Cardiac fibroblast (primary cell): Measurements from ENCODE around the gene NDUFB1.
A peak's percentile ranks its signal among the peaks of the same experiment; 100 is the strongest.

ENCODE experiments used
- DNase-seq, 2 donors: peaks; one replicate each; pipeline versions ENCODE4 v3.0.0 to v3.0.0-alpha.2; 2010; ENCODE audit warnings: low read depth in 2 of 2
- H3K4me3 ChIP-seq, 2 donors: replicated peaks in 1 of 2; 1 replicate in 1 of 2; 2 replicates in 1 of 2; pipeline ENCODE4 v1.5.1; 2011; ENCODE audit warnings: low read depth in 2 of 2, low read length in 2 of 2, mild to moderate bottlenecking in 2 of 2, moderate library complexity in 1 of 2
- TF ChIP-seq, protein P1 (sequence below): IDR thresholded peaks from one replicate; pipeline ENCODE4 v1.5.1; 2011; ENCODE audit warnings: low read depth, mild to moderate bottlenecking, low read length, inconsistent platforms

Gene NDUFB1

DNA sequence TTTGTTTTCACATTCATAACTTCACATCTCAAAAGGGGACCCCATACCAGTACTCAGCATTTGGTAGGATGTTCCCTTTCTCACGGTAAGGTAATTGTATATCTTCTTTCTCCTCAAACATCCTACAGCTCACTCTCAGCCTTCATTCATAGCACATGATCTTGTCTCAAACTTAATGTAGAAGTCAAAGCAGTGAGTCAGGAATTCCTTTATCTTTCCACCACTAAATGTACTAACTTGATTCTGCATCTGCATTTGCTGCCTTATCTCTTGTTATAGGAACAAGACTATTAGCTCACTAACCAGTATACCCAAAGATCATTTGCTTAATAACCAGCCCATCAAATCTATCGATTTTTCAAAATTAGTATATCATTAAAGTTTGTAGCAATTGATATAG lies 23.2 kb upstream of the NDUFB1 start:
- TF ChIP-seq, protein P1, sequence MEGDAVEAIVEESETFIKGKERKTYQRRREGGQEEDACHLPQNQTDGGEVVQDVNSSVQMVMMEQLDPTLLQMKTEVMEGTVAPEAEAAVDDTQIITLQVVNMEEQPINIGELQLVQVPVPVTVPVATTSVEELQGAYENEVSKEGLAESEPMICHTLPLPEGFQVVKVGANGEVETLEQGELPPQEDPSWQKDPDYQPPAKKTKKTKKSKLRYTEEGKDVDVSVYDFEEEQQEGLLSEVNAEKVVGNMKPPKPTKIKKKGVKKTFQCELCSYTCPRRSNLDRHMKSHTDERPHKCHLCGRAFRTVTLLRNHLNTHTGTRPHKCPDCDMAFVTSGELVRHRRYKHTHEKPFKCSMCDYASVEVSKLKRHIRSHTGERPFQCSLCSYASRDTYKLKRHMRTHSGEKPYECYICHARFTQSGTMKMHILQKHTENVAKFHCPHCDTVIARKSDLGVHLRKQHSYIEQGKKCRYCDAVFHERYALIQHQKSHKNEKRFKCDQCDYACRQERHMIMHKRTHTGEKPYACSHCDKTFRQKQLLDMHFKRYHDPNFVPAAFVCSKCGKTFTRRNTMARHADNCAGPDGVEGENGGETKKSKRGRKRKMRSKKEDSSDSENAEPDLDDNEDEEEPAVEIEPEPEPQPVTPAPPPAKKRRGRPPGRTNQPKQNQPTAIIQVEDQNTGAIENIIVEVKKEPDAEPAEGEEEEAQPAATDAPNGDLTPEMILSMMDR: no peak
- DNase-seq: peak; percentile 15 to 27

DNA sequence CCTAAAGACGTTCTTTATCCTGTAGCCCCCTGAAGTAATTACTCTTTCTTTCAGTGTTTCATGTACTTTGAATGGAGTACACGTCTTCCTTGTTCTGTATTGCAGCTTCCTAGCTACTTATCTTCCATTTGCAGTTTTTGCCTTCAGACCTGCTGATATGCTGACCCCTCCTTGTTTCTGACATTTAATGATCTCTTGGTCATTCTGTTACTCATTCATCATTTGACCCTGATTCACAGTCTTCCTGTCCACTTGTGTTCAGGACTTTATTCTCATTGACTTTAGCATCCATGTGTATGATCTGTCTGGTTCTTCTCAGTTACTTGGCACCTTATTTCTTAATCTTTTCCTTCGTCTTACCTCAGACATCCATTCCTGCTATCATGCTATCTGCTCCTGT lies 22.5 kb upstream of the NDUFB1 start:
- no peak for DNase-seq
- TF ChIP-seq, protein P1: no peak

More for the DNA sequence above, 23.2 kb upstream of the NDUFB1 start:
- H3K4me3 ChIP-seq: no peak overlapping the region

DNA sequence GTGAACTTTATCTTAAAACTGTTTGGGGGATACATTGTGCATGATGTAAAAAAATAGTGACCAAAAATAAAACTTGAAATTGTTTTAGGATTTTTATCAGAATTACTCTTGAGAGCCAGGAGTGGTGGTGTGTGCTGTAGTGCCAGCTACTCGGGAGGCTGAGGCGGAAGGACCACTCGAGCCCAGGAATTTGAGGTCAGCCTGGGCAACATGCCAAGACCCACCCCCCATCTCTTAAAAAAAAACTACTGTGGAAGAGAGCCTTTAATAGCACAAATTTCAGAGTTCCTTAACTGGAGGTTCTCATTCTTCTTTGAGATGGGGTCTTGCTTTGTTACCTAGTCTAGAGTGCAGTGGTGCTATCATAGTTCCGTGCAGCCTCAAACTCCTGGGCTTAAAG lies 21.8 kb upstream of the NDUFB1 start:
- H3K4me3 ChIP-seq: no peak overlapping the region
- TF ChIP-seq, protein P1: no peak
- no peak for DNase-seq

More for the DNA sequence above, 22.5 kb upstream of the NDUFB1 start:
- no peak overlapping the region for H3K4me3 ChIP-seq

DNA sequence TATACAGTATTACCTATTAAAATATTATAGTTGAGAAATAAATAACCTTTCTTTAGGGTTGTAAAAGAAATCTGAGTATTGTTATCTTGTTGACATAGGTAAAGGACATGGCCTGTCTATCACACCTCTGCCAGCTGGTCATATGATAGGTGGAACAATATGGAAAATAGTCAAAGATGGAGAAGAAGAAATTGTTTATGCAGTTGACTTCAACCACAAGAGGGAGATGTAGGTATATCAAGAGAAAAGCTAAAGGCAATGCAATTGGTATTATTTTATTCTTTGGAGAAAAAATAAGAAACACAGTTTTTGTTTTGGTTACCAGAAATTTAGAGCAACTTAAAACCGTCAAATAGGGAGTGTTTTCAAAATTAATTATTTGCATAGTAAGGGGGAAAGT lies 13.8 kb upstream of the NDUFB1 start:
- TF ChIP-seq, protein P1: peak; percentile 48
- H3K4me3 ChIP-seq: no peak overlapping the region
- peak; percentile 63 to 67 for DNase-seq

DNA sequence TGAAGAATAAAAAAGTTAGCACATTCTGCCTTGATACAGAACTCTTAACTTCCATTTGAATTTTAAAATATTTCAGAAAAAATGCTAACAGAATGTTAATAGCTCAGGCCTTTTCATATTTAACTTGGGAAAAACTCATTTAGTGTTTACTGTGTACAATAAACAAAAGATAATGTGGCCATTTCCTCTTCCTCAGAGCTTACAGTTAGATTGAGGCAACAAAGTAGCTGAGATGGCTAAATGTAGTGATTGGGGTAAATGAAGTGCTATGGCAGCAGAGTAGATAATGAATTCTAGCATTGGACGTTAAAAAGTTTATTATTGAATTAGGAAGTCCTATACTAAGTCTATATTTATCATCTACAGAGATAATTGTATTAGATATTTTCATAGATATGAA lies 12.9 kb upstream of the NDUFB1 start:
- H3K4me3 ChIP-seq: no peak overlapping the region
- no peak for DNase-seq
- TF ChIP-seq, protein P1: no peak

DNA sequence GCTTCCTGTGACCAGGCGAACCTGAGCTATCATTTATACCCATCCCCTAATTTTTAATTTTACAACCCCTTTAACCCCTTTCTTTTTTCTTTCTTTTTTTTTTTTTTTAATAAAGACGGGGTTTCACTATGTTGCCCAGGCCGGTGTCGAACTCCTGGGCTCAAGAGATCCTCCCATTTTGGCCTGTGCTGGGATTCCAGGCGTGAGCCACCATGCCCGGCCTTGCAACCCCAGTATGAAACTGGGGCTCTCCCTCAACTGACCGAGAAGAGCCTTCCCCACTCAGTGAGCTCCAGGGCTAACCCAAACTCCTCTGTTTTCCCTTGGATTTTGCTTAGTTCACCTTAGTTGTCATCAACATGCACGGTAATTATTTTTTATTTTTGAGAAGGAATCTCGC lies 1.3 kb upstream of the NDUFB1 start:
- peak overlapping the region; percentile 67 to 91 for H3K4me3 ChIP-seq
- DNase-seq: peak; percentile 6 to 21
- TF ChIP-seq, protein P1: no peak

DNA sequence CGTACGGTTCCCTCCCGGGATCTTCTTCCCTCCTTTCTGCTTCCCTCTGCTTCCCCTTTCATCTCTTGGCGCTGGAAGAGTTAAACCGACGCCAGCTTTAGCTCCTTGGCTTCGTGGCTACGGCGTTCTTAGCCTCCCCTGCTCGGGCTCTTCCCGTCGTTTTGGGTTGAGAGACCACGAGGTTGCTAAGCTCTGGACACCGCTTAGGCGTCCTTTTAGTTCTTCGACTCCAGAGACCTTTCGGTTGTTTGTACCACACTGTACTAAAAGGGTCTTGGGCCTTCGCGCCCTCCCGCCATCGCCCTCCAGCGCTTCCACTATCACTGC lies 808 bp upstream of the NDUFB1 start:
- peak overlapping the region; percentile 67 to 91 for H3K4me3 ChIP-seq
- peak; percentile 44 to 47 for DNase-seq
- TF ChIP-seq, protein P1: no peak
